PC-9 (cell line): Measurements from ENCODE around the gene CRTAC1.

Experiments used
- CTCF ChIP-seq: fragments of 200-600 bp; sonication (generic); conservative IDR thresholded peaks from 2 replicates; pipeline ENCODE4 v1.6.1; 2017; ENCODE audit warnings: mixed run types, antibody characterized with exemption, mild to moderate bottlenecking, moderate library complexity
- EZH2 ChIP-seq: fragments of 200-600 bp; sonication (generic); IDR thresholded peaks from 2 replicates; pipeline ENCODE4 v1.8.0; 2017; ENCODE audit warnings: antibody characterized with exemption, low read depth

GRCh38 chr10:97875391-97875790 lies 155.0 kb downstream of the CRTAC1 start:
- TF ChIP-seq CTCF, result no peak
- no peak for TF ChIP-seq EZH2
